Left ventricle myocardium inferior (tissue), 1 donor: ENCODE results near the gene DNAJB6. TPM values are rescaled to one million over a fixed set of nuclear protein-coding genes. Genes with fewer than 3 reads are reported as not detected.
A peak's percentile ranks its signal among the peaks of the same experiment; 100 is the strongest.

Experiments
- DNase-seq: peaks from one replicate; pipeline ENCODE4 v3.0.0-alpha.2; 2020
- H3K27ac ChIP-seq: fragments of 200-600 bp; replicated peaks from 2 replicates; pipeline ENCODE4 v1.8.0; 2021
- H3K27me3 ChIP-seq: fragments of 200-600 bp; 2 replicates; pipeline ENCODE4 v1.8.0; 2021; ENCODE audit warnings: low read depth
- H3K36me3 ChIP-seq: fragments of 200-600 bp; 2 replicates; pipeline ENCODE4 v1.8.0; 2021
- H3K4me1 ChIP-seq: fragments of 200-600 bp; 2 replicates; pipeline ENCODE4 v1.8.0; 2021
- H3K4me3 ChIP-seq: fragments of 200-600 bp; 2 replicates; pipeline ENCODE4 v1.8.0; 2021; ENCODE audit warnings: mild to moderate bottlenecking, moderate library complexity
- H3K9me3 ChIP-seq: fragments of 200-600 bp; replicated peaks from 2 replicates; pipeline ENCODE4 v1.8.0; 2021
- intact Hi-C: fragments of 100-400 bp; cut with micrococcal nuclease; formaldehyde crosslinking; loops from one replicate; pipeline ENCODE4 v1.11.0; 2022
- total RNA-seq: library from RNA; stranded (reverse); fragmentation: NEBNext Ultra II Directional; extraction: Animal tissue kit (Norgen Biotek cat#: 25700); gene quantifications from one replicate; pipeline ENCODE4 v1.2.1, GENCODE V29; 2021
- TF ChIP-seq, protein P1 (sequence below): fragments of 200-600 bp; IDR thresholded peaks from 2 replicates; pipeline ENCODE4 v1.8.0; 2021; ENCODE audit warnings: antibody characterized with exemption, mild to moderate bottlenecking, borderline replicate concordance
- donor health status: DM: no; HTN: yes; CAD: no; lungs with severe emphysema.

The DNAJB6 gene
- total RNA-seq, 1 donor from 2014 or later: 211 TPM

DNA sequence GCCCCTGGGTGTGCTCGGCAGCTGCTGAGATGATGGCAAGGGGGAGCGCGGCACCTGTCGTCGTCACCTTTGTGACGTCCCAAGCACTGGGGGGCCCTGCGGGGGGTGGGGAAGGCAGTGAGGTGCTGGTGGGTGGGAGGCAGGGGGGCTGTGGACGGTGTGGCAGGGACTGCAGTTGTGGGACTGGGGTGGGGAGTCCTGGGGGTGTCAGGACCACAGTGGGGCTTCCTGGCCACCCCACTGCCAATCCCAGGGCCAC is 82.2 kb downstream of the DNAJB6 start:
- Histone ChIP-seq H3K36me3 (peaks cover 51% of the 10 kb centered on the region), H3K27me3 (no peaks in the 10 kb centered on the region), H3K4me3 (no peak overlapping the region), H3K27ac (no peak overlapping the region), H3K4me1 (peaks cover 16% of the 10 kb centered on the region), H3K9me3 (no peaks in the 10 kb centered on the region)
- intact Hi-C loops: no loop called here
- TF ChIP-seq, protein P1, sequence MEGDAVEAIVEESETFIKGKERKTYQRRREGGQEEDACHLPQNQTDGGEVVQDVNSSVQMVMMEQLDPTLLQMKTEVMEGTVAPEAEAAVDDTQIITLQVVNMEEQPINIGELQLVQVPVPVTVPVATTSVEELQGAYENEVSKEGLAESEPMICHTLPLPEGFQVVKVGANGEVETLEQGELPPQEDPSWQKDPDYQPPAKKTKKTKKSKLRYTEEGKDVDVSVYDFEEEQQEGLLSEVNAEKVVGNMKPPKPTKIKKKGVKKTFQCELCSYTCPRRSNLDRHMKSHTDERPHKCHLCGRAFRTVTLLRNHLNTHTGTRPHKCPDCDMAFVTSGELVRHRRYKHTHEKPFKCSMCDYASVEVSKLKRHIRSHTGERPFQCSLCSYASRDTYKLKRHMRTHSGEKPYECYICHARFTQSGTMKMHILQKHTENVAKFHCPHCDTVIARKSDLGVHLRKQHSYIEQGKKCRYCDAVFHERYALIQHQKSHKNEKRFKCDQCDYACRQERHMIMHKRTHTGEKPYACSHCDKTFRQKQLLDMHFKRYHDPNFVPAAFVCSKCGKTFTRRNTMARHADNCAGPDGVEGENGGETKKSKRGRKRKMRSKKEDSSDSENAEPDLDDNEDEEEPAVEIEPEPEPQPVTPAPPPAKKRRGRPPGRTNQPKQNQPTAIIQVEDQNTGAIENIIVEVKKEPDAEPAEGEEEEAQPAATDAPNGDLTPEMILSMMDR: no peak
- DNase-seq: no peak

DNA sequence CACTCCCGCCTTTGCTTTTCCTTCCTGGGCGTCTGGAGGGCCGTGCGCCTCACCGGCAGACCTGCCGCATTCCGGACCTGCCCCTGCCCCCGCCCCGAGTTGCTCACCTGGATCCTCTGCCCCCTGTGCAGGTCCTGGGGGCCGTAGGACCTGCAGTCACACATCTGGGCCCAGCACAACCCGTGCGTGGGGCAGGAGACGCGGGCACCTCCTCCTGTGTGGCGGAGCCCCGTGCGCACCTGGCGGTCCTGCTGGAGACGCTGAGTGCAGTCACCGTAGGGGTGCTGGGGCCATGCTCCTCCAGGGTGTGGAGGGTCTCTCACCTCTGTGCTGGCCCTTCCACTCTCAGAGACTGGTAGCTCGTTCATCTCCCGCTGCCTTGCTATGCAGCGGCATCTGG is 85.5 kb downstream of the DNAJB6 start:
- intact Hi-C loops: no loop called here
- Histone ChIP-seq H3K9me3 (no peaks in the 10 kb centered on the region), H3K4me3 (no peak overlapping the region), H3K36me3 (peaks cover 25% of the 10 kb centered on the region), H3K27me3 (no peaks in the 10 kb centered on the region), H3K27ac (no peak overlapping the region), H3K4me1 (peaks cover 18% of the 10 kb centered on the region)
- DNase-seq: no peak
- TF ChIP-seq, protein P1: no peak

DNA sequence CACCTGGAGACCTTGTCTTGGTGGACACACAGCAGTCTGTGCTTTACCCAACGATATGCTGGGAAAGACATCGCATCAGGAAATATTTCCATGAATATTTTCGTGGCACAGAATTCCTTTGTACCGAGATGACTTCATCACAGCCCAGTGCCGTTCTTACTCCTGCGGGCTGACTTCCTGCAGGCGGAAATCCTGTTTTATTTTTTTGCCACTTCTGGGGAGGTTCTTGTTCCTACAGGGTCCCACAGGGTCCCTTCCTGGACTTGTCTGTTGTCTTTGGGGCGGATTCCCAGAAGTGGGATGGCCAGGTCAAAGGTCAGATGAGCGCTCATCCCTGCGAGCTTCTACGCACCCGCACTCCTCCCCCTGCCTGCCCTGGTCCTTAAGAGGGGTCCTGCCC is 86.5 kb downstream of the DNAJB6 start:
- H3K9me3 ChIP-seq: no peaks in the 10 kb centered on the region
- H3K4me1 ChIP-seq: peaks cover 18% of the 10 kb centered on the region
- no peaks in the 10 kb centered on the region for H3K27me3 ChIP-seq
- H3K4me3 ChIP-seq: peak overlapping the region; percentile 3
- TF ChIP-seq, protein P1: no peak
- no peak for DNase-seq
- intact Hi-C loops: no loop called here
- peaks cover 14% of the 10 kb centered on the region for H3K36me3 ChIP-seq
- peak overlapping the region; percentile 73 for H3K27ac ChIP-seq

DNA sequence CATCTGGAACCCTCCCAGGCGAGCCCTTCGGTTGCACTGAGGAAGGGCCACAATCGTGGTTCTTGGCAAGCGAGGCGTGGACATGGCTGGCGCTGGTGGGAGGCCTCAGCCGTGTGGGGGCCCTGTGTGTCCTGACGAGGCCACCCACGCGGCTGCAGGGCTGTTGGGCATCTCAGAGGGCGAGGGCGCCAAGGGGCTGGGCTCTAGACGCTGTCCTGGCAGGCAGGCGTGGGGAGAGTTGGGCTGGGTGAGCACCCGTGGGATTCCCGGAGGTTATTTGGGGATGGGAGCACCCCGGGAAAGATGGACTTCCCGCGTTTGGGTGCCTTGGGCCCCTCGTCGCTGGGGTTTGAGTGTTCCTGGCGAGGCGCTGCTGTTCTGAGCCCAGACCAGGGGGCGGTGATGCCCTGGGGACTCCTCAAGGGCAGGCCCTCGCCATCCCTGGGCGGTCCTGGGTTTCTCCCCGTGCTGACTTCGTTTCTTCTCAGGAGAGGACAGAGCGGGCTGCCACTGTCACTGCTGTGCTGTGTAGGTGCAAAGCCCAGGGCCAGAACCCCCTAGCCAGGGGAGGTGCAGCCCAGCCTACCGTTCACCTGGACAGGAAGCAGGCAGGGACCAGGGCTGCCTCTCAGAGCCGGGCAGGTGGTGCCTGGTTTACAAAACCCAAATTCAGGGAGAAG is 87.2 kb downstream of the DNAJB6 start:
- DNase-seq: no peak
- TF ChIP-seq, protein P1: no peak
- intact Hi-C loops: no loop called here
- Histone ChIP-seq H3K4me1 (peaks cover 18% of the 10 kb centered on the region), H3K4me3 (no peak overlapping the region), H3K9me3 (no peaks in the 10 kb centered on the region), H3K27me3 (no peaks in the 10 kb centered on the region), H3K27ac (peak overlapping the region; percentile 73), H3K36me3 (peaks cover 9% of the 10 kb centered on the region)

DNA sequence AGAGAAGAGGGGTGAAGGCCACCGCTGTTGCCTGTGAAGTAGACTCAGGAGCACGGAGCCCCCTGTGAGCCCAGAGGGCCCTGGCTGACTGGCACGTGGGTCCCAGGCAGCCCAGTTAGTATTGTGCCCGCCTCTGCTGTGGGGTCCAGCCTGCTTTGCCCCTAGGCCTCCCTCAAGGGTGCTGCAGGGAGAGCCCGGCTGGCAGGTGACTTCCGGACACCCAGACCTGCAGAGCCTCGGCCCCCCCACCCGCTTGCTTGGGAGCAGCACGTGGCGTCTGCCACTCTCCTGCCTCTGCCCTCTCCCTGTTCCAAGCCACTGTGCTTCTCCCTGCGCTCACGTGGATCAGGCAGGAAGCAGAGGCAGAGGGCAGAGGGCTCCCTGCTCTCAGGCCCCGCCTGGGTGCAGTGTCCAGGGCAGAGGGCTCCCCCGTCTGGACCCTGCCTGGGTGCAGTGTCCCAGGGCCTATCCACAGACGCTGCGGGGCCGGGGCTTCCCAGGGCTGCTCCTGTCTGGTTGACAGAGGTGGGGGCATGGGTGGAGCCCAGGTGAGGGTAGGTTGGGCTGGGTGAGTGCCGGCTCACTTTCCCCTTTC is 88.4 kb downstream of the DNAJB6 start:
- intact Hi-C loops: no loop called here
- TF ChIP-seq, protein P1: no peak
- peaks cover 9% of the 10 kb centered on the region for H3K36me3 ChIP-seq
- H3K4me1 ChIP-seq: peaks cover 18% of the 10 kb centered on the region
- peak; percentile 12 for DNase-seq
- H3K9me3 ChIP-seq: no peaks in the 10 kb centered on the region
- no peaks in the 10 kb centered on the region for H3K27me3 ChIP-seq
- no peak overlapping the region for H3K27ac ChIP-seq
- H3K4me3 ChIP-seq: no peak overlapping the region
